ENCODE results near the gene PSME3IP1.

PSME3IP1 gene

GRCh38 chr16:57153841-57154240 is 32.0 kb downstream of the PSME3IP1 start:
- TF ChIP-seq FOXP2 (optimal IDR thresholded peaks at IDR 0.05; ENCODE audit: borderline replicate concordance, extremely low read depth, extremely low read length, insufficient read depth) (no peak), REST (IDR thresholded peaks at IDR 0.05; ENCODE audit: insufficient read depth in 1 of 2, low read depth in 2 of 2, low read length in 2 of 2) (no peak), TAF1 (IDR thresholded peaks at IDR 0.05; ENCODE audit: borderline replicate concordance, insufficient read depth, low read length) (no peak), POLR2AphosphoS5 (IDR thresholded peaks at IDR 0.05; ENCODE audit: low read depth, low read length) (no peak), SIN3A (IDR thresholded peaks at IDR 0.05; ENCODE audit: borderline replicate concordance, insufficient read depth, low read length) (no peak)

DNA sequence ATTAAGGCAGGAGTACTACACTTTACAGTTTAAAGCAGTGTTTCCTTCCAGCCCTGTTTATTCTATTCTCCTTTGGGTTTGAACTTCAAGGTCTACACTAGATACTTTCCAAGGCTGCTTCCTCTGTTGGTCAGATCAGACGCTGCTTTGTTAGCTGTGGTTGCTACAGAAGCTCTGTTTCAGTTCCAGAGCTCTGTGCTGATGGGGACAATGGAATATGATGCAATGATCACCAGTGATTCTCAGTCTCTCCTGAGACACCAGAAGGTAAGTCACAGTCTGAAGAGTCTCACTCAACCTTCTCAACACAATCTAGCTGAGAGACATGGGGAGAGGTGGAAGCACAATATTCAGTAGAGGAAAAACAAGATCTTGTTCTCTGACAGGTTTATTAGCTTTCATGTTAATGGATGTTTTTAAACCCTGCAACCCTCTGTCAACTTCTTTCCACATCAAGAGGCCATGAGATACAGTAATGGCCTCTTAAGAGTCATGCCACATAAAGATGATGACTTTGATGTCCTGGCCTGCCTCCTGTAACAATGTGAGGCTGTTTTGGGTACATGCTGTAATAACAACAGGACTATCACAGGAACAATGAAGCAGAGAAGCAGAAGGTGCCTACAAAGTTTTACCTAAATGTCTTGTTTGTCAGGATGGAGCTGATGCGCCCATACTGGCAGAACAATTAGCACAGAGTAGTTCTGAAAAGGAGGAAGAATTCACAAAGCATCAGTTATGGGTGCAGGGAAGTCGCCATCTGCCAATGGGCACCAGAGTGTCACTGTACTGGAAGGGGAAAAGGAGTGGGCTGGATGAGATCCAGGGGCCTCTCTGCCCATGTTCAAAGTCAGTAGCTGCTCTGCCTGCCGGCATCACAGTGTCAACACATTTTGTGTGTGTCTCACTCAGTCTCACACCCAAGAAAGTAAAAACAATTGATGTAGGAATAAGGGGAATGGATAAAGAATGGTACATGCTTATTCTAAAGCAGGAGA is 33.4 kb downstream of the PSME3IP1 start:
- no peak for TF ChIP-seq REST (IDR thresholded peaks at IDR 0.05; ENCODE audit: insufficient read depth in 1 of 2, low read depth in 2 of 2, low read length in 2 of 2)
- no peak for TF ChIP-seq FOXP2 (optimal IDR thresholded peaks at IDR 0.05; ENCODE audit: borderline replicate concordance, extremely low read depth, extremely low read length, insufficient read depth)
- TF ChIP-seq POLR2AphosphoS5 (IDR thresholded peaks at IDR 0.05; ENCODE audit: low read depth, low read length), result no peak
- no peak for TF ChIP-seq TAF1 (IDR thresholded peaks at IDR 0.05; ENCODE audit: borderline replicate concordance, insufficient read depth, low read length)
- no peak for TF ChIP-seq SIN3A (IDR thresholded peaks at IDR 0.05; ENCODE audit: borderline replicate concordance, insufficient read depth, low read length)

- TF ChIP-seq POLR2AphosphoS5 (IDR thresholded peaks at IDR 0.05; ENCODE audit: low read depth, low read length), result no peak
- no peak for TF ChIP-seq FOXP2 (optimal IDR thresholded peaks at IDR 0.05; ENCODE audit: borderline replicate concordance, extremely low read depth, extremely low read length, insufficient read depth)
- TF ChIP-seq TAF1 (IDR thresholded peaks at IDR 0.05; ENCODE audit: borderline replicate concordance, insufficient read depth, low read length), result no peak
- TF ChIP-seq SIN3A (IDR thresholded peaks at IDR 0.05; ENCODE audit: borderline replicate concordance, insufficient read depth, low read length), result no peak
- no peak for TF ChIP-seq REST (IDR thresholded peaks at IDR 0.05; ENCODE audit: insufficient read depth in 1 of 2, low read depth in 2 of 2, low read length in 2 of 2)
Measured at GRCh38 chr16:57151369-57151768, 34.5 kb downstream of the PSME3IP1 start.

GRCh38 chr16:57150682-57151330 is 35.0 kb downstream of the PSME3IP1 start:
- TF ChIP-seq SIN3A (IDR thresholded peaks at IDR 0.05; ENCODE audit: borderline replicate concordance, insufficient read depth, low read length) (no peak), FOXP2 (optimal IDR thresholded peaks at IDR 0.05; ENCODE audit: borderline replicate concordance, extremely low read depth, extremely low read length, insufficient read depth) (no peak), TAF1 (IDR thresholded peaks at IDR 0.05; ENCODE audit: borderline replicate concordance, insufficient read depth, low read length) (no peak), POLR2AphosphoS5 (IDR thresholded peaks at IDR 0.05; ENCODE audit: low read depth, low read length) (no peak), REST (IDR thresholded peaks at IDR 0.05; ENCODE audit: insufficient read depth in 1 of 2, low read depth in 2 of 2, low read length in 2 of 2) (no peak)

All from PFSK-1 (cell line).